Upper lobe of left lung (tissue), 4 donors: ENCODE measurements around the gene ACTA2.

ENCODE experiments used
- POLR2A ChIP-seq, 4 donors: fragments of 450-650 bp; IDR thresholded peaks; one replicate each; pipeline ENCODE4 v1.5.1; 2016 to 2017; ENCODE audit warnings: antibody characterized with exemption in 4 of 4, mild to moderate bottlenecking in 2 of 4
- POLR2AphosphoS5 ChIP-seq, 2 donors: sonication (generic); formaldehyde crosslinking; IDR thresholded peaks; one replicate each; pipeline ENCODE4 v1.5.1; 2017; ENCODE audit warnings: antibody characterized with exemption in 2 of 2
- TF ChIP-seq, protein P1 (sequence below), 6 experiments: fragments of 450-650 bp in 4 of 6; fragments of 200-600 bp in 2 of 6; sonication (generic) in 2 of 6; IDR thresholded peaks; one replicate each; pipeline ENCODE4 v1.5.1; 2016 to 2019; ENCODE audit warnings: antibody characterized with exemption in 6 of 6

DNA sequence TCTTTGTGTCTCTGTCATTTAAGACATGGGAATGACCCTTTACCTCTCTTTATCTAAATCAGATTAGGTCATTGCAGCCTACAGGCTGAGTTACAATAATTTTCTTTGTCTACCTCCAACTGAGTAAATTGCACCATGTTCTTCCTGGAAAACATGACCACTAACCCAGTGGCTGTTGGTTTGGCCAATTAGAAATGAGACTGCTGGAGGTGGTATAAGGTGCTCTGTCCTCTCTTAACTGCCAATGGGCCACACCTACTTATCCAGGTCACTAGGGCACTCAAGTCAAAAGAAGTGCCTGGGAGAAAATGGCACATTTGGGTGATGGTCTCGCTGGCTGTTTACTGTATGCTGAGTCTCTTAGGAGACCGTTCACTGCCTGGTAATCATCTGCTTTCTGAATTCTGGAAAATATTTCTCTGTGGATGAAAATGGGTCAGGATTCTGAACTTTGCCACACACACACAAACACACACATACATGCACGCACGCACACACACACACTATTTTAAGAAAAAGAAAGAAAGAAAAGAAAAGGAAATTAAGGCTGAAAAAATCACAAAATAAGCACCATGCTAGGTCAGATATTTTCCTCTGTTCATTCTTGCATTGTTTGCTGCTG, 56.1 kb downstream of the ACTA2 start:
- TF ChIP-seq, protein P1, sequence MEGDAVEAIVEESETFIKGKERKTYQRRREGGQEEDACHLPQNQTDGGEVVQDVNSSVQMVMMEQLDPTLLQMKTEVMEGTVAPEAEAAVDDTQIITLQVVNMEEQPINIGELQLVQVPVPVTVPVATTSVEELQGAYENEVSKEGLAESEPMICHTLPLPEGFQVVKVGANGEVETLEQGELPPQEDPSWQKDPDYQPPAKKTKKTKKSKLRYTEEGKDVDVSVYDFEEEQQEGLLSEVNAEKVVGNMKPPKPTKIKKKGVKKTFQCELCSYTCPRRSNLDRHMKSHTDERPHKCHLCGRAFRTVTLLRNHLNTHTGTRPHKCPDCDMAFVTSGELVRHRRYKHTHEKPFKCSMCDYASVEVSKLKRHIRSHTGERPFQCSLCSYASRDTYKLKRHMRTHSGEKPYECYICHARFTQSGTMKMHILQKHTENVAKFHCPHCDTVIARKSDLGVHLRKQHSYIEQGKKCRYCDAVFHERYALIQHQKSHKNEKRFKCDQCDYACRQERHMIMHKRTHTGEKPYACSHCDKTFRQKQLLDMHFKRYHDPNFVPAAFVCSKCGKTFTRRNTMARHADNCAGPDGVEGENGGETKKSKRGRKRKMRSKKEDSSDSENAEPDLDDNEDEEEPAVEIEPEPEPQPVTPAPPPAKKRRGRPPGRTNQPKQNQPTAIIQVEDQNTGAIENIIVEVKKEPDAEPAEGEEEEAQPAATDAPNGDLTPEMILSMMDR (IDR thresholded peaks at IDR 0.05): no peak
- TF ChIP-seq POLR2AphosphoS5 (IDR thresholded peaks at IDR 0.05) (no peak), POLR2A (IDR thresholded peaks at IDR 0.05) (no peak)
